C4-2B (cell line): ENCODE results near the gene KCNJ4.

Experiments used
- H3K27ac ChIP-seq: fragments of 450-650 bp; 2 replicates; pipeline ENCODE4 v1.5.1; 2017
- CTCF ChIP-seq: fragments of 450-650 bp; conservative IDR thresholded peaks from 2 replicates; pipeline ENCODE4 v1.5.1; 2017; ENCODE audit warnings: mild to moderate bottlenecking
- ZFX ChIP-seq: fragments of 450-650 bp; IDR thresholded peaks from 2 replicates; pipeline ENCODE4 v1.6.1; 2017

KCNJ4 gene

GRCh38 chr22:38427940-38428339 is 27.1 kb downstream of the KCNJ4 start:
- TF ChIP-seq CTCF (no peak), ZFX (no peak)
- H3K27ac ChIP-seq: no peak overlapping the region

- TF ChIP-seq CTCF: no peak
- no peak for TF ChIP-seq ZFX
- H3K27ac ChIP-seq: no peak overlapping the region
Observed at GRCh38 chr22:38427465-38427864, 27.5 kb downstream of the KCNJ4 start.

DNA sequence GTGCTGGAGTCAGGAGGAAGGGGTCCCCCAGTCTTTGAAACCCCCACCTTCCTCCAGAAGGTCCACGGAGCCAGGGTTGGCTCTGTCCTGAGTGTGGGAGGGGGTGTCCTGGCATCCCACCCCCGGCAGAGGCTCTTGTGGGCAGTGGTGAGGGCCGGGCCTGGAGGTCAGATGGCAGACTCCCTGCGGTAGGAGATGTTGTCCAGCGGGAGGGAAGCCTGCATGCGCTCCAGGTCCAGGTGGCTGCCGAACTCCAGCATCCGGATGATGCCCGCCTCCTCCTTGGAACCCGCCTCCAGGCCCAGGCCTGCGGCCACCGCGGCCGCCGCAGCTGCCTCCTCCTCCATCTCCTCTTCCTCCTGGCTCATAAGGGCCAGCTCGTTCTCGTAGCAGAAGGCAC is 28.4 kb downstream of the KCNJ4 start:
- no peak overlapping the region for H3K27ac ChIP-seq
- TF ChIP-seq CTCF (no peak), ZFX (no peak)

DNA sequence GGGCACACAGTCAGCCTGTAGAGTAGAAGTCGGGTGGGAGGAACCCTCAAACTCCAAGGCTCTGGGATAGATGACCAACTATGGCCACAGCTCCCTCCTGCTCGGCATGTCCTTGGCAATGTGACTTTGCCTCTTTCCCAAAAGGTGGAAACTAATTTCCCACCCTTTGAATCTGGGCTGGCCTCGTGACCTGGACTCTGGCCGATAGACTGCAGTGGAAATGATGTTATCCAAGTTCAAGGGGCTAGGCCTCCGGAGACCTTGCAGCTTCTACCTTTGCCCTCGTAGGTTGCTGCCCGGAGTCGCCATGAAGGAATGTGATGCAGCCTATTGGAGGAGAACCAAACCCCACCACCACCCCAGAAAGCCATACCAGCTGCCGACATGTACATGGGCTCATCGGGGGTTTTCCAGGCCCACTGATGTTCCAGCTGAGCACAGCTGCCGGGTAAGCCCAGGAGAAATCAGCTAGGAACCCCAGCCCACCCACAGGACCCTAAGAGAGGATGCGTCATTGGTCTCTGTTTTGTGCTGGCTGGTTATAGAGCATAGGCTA is 30.4 kb downstream of the KCNJ4 start:
- no peak for TF ChIP-seq ZFX
- no peak for TF ChIP-seq CTCF

DNA sequence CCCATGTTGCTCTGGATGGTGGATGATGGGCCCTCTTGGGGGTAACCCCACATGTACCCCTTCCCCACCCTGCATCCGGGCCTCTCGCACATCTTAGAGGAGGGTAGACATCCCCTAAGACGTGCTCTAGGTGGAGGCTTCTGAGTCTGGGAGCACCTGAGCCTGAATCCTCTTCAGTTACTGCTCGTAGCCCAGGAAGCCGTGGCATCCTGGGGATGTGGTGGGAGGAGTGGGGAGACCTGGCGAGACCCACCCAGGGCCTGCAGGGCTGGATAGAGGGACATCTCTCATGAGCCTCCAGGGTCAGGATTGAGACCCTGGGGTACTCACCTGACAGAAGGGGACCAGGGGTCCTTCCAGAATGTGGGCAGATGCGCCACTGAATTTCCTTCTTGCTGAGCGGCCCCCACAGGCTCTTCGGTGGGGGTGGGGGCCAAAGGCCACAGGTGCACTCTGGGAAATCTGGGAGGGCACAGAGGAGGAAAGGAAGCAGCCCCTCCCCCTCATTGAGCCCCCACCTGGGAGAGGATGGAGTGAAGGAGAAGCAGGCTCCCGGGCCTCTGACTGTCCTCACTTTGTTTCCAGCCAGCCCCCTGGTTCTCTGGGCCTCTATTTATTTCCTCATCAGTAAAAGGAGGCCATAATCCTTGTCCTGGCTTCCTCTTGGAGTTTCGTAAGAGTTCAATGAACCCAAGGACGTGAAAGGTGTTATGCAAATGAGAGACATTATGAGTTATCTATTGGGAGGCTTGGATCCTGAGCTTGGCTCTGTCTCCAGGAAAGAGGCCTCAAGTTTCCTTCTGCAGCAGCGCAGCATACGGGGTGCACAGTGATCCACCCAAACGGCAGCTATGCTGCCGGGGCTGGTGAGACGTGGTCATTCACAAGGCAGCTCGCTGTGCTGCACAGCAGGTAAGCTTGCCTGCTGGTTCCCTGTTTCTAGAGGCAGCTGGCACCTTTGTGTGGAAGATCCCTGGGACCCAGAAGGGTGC is 31.2 kb downstream of the KCNJ4 start:
- TF ChIP-seq CTCF: no peak
- no peak for TF ChIP-seq ZFX
- H3K27ac ChIP-seq: no peak overlapping the region

More for the DNA sequence above, 30.4 kb downstream of the KCNJ4 start:
- no peak overlapping the region for H3K27ac ChIP-seq

DNA sequence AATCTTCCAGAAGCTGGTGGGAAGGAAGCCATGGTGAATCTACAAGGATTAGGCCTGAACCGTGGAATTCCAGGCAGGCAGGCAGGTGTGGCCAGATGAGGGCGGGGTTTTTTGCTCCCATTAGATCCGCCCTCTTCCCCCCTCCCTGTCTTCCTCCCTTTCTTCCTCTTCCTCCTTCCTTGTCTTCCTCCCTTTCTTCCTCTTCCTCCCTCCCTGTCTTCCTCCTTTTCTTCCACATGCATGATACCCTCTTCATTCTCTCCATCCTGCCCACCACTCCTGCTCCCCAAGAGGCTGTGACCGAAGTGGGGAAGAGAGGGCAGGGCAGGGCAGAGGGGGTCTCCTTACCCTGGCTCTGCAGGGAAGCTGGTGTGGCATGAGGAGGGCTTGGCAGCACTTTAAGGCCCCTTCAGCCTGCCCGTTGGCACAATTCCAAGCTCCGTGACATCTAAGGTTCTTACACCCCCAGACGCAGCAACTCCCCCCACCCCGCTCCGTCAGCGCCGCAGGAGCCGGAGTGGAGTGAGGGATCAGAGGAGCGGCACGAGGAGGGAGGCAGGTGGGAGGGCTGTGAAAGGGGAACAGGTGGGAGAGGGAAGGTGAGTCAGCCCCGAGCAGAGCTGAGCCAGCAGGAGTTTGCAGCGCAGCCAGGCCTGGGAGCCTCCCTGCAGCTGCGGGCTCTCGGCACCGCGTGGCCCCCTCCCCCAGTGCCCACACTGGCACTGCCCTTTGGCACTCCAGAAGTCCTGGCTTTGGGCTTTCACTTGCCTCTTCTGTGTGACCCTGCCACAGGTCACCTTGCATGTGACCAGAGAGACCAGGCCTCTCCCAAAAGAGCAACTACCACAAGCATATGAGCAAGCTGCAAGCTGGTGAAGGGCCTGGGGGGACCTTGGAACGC is 32.1 kb downstream of the KCNJ4 start:
- TF ChIP-seq ZFX (no peak), CTCF (no peak)
- no peak overlapping the region for H3K27ac ChIP-seq
